Measurements from ENCODE around the gene EDN2. TPM values are rescaled to one million over a fixed set of nuclear protein-coding genes. Genes with fewer than 3 reads are reported as not detected.

The EDN2 gene
- total RNA-seq, 3 donors from 2014 or later = 2.3 to 3.8 TPM; not detected in 1

GRCh38 chr1:41502912-41503311 is 18.4 kb upstream of the EDN2 start:
- DNase-seq (ENCODE audit: low spot score in 2 of 2) = no peak
- peak overlapping the region in 1 of 2 donors; percentile 87 for H3K27ac ChIP-seq

GRCh38 chr1:41501581-41501980 is 17.1 kb upstream of the EDN2 start:
- TF ChIP-seq CTCF (IDR thresholded peaks at IDR 0.05) (no peak), POLR2AphosphoS5 (IDR thresholded peaks at IDR 0.05) (peak in 1 of 3 donors; percentile 26)
- peak in 1 of 2 donors; percentile 81 for DNase-seq (ENCODE audit: low spot score in 2 of 2)
- peaks cover 6 to 40% of the 10 kb centered on the region in 2 donors for H3K4me1 ChIP-seq

More at GRCh38 chr1:41502912-41503311, 18.4 kb upstream of the EDN2 start:
- H3K4me3 ChIP-seq = no peak overlapping the region
- H3K9me3 ChIP-seq = no peaks in the 10 kb centered on the region
- peaks cover 5 to 33% of the 10 kb centered on the region in 2 donors for H3K4me1 ChIP-seq
- intact Hi-C loops (cut with DNase I; ENCODE audit: low total_unique reads) = no loop called here
- H3K36me3 ChIP-seq = no peaks in the 10 kb centered on the region
- H3K27me3 ChIP-seq = no peaks in the 10 kb centered on the region
- TF ChIP-seq POLR2AphosphoS5 (IDR thresholded peaks at IDR 0.05) (no peak), CTCF (IDR thresholded peaks at IDR 0.05) (no peak), POLR2A (IDR thresholded peaks at IDR 0.05) (no peak)

GRCh38 chr1:41500781-41501518 is 16.5 kb upstream of the EDN2 start:
- H3K4me1 ChIP-seq = peaks cover 10 to 45% of the 10 kb centered on the region in 2 donors
- H3K9me3 ChIP-seq = no peaks in the 10 kb centered on the region
- DNase-seq (ENCODE audit: low spot score in 2 of 2) = no peak
- TF ChIP-seq POLR2AphosphoS5 (IDR thresholded peaks at IDR 0.05) = no peak
- no peak for TF ChIP-seq POLR2A (IDR thresholded peaks at IDR 0.05)
- no peak for TF ChIP-seq CTCF (IDR thresholded peaks at IDR 0.05)
- intact Hi-C loops (cut with DNase I; ENCODE audit: low total_unique reads) = no loop called here
- H3K27ac ChIP-seq = peak overlapping the region; percentile 83 to 87
- H3K4me3 ChIP-seq = no peak overlapping the region
- no peaks in the 10 kb centered on the region for H3K36me3 ChIP-seq
- no peaks in the 10 kb centered on the region for H3K27me3 ChIP-seq

More at GRCh38 chr1:41501581-41501980, 17.1 kb upstream of the EDN2 start:
- Histone ChIP-seq H3K9me3 (no peaks in the 10 kb centered on the region), H3K36me3 (no peaks in the 10 kb centered on the region), H3K27me3 (no peaks in the 10 kb centered on the region), H3K4me3 (no peak overlapping the region), H3K27ac (peak overlapping the region; percentile 83 to 87)
- intact Hi-C loops (cut with DNase I; ENCODE audit: low total_unique reads) = no loop called here

GRCh38 chr1:41500378-41500777 is 15.9 kb upstream of the EDN2 start:
- Histone ChIP-seq H3K27me3 (no peaks in the 10 kb centered on the region), H3K9me3 (no peaks in the 10 kb centered on the region), H3K27ac (peak overlapping the region; percentile 83 to 87), H3K4me3 (no peak overlapping the region), H3K36me3 (no peaks in the 10 kb centered on the region), H3K4me1 (peaks cover 10 to 50% of the 10 kb centered on the region in 2 donors)
- DNase-seq (ENCODE audit: low spot score in 2 of 2) = peak; percentile 89 to 97
- no peak for TF ChIP-seq CTCF (IDR thresholded peaks at IDR 0.05)
- peak in 1 of 3 donors; percentile 64 for TF ChIP-seq POLR2AphosphoS5 (IDR thresholded peaks at IDR 0.05)
- intact Hi-C loops (cut with DNase I; ENCODE audit: low total_unique reads) = no loop called here

- H3K27me3 ChIP-seq = no peaks in the 10 kb centered on the region
- H3K36me3 ChIP-seq = no peaks in the 10 kb centered on the region
- no peak overlapping the region for H3K4me3 ChIP-seq
- peaks cover 10 to 52% of the 10 kb centered on the region in 2 donors for H3K4me1 ChIP-seq
- H3K27ac ChIP-seq = peak overlapping the region; percentile 51 to 87
- no peaks in the 10 kb centered on the region for H3K9me3 ChIP-seq
- no peak for TF ChIP-seq POLR2AphosphoS5 (IDR thresholded peaks at IDR 0.05)
- TF ChIP-seq POLR2A (IDR thresholded peaks at IDR 0.05) = no peak
- no peak for TF ChIP-seq CTCF (IDR thresholded peaks at IDR 0.05)
- DNase-seq (ENCODE audit: low spot score in 2 of 2) = no peak
- intact Hi-C loops (cut with DNase I; ENCODE audit: low total_unique reads) = no loop called here
Observed at GRCh38 chr1:41499591-41499990, 15.1 kb upstream of the EDN2 start.

All from breast epithelium (tissue), 4 donors.